Measurements from ENCODE around the gene DSCAM.

DSCAM gene

GRCh38 chr21:40351006-40351405 lies 496.0 kb downstream of the DSCAM start:
- no peak for TF ChIP-seq POLR2AphosphoS5 (IDR thresholded peaks at IDR 0.05; ENCODE audit: low read depth, low read length)
- TF ChIP-seq FOXP2 (optimal IDR thresholded peaks at IDR 0.05; ENCODE audit: borderline replicate concordance, extremely low read depth, extremely low read length, insufficient read depth): no peak
- TF ChIP-seq SIN3A (IDR thresholded peaks at IDR 0.05; ENCODE audit: borderline replicate concordance, insufficient read depth, low read length): no peak
- no peak for TF ChIP-seq TAF1 (IDR thresholded peaks at IDR 0.05; ENCODE audit: borderline replicate concordance, insufficient read depth, low read length)
- TF ChIP-seq REST (IDR thresholded peaks at IDR 0.05; ENCODE audit: insufficient read depth in 1 of 2, low read depth in 2 of 2, low read length in 2 of 2): no peak

GRCh38 chr21:40349591-40349990 lies 497.4 kb downstream of the DSCAM start:
- TF ChIP-seq FOXP2 (optimal IDR thresholded peaks at IDR 0.05; ENCODE audit: borderline replicate concordance, extremely low read depth, extremely low read length, insufficient read depth) (no peak), REST (IDR thresholded peaks at IDR 0.05; ENCODE audit: insufficient read depth in 1 of 2, low read depth in 2 of 2, low read length in 2 of 2) (no peak), SIN3A (IDR thresholded peaks at IDR 0.05; ENCODE audit: borderline replicate concordance, insufficient read depth, low read length) (no peak), POLR2AphosphoS5 (IDR thresholded peaks at IDR 0.05; ENCODE audit: low read depth, low read length) (no peak), TAF1 (IDR thresholded peaks at IDR 0.05; ENCODE audit: borderline replicate concordance, insufficient read depth, low read length) (no peak)

- TF ChIP-seq FOXP2 (optimal IDR thresholded peaks at IDR 0.05; ENCODE audit: borderline replicate concordance, extremely low read depth, extremely low read length, insufficient read depth): no peak
- no peak for TF ChIP-seq REST (IDR thresholded peaks at IDR 0.05; ENCODE audit: insufficient read depth in 1 of 2, low read depth in 2 of 2, low read length in 2 of 2)
- TF ChIP-seq SIN3A (IDR thresholded peaks at IDR 0.05; ENCODE audit: borderline replicate concordance, insufficient read depth, low read length): no peak
- no peak for TF ChIP-seq TAF1 (IDR thresholded peaks at IDR 0.05; ENCODE audit: borderline replicate concordance, insufficient read depth, low read length)
- no peak for TF ChIP-seq POLR2AphosphoS5 (IDR thresholded peaks at IDR 0.05; ENCODE audit: low read depth, low read length)
These were observed 501.1 kb downstream of the DSCAM start for GRCh38 chr21:40345711-40346321.

GRCh38 chr21:40340357-40340756 lies 506.6 kb downstream of the DSCAM start:
- TF ChIP-seq FOXP2 (optimal IDR thresholded peaks at IDR 0.05; ENCODE audit: borderline replicate concordance, extremely low read depth, extremely low read length, insufficient read depth): no peak
- no peak for TF ChIP-seq SIN3A (IDR thresholded peaks at IDR 0.05; ENCODE audit: borderline replicate concordance, insufficient read depth, low read length)
- TF ChIP-seq POLR2AphosphoS5 (IDR thresholded peaks at IDR 0.05; ENCODE audit: low read depth, low read length): no peak
- no peak for TF ChIP-seq REST (IDR thresholded peaks at IDR 0.05; ENCODE audit: insufficient read depth in 1 of 2, low read depth in 2 of 2, low read length in 2 of 2)
- no peak for TF ChIP-seq TAF1 (IDR thresholded peaks at IDR 0.05; ENCODE audit: borderline replicate concordance, insufficient read depth, low read length)

Measured in PFSK-1 (cell line).